HCT116 (cell line): ENCODE results near the gene NOD1. TPM values are rescaled to one million over a fixed set of nuclear protein-coding genes. Genes with fewer than 3 reads are reported as not detected.

Source experiments
- ATAC-seq: fragments of 200-7000 bp; cut with Tn5 transposase; 2 replicates; pipeline ENCODE4 v1.9.1; 2020; ENCODE audit warnings: mild to moderate bottlenecking, moderate library complexity
- BruUV-seq: library from RNA; stranded (reverse); fragments of 400-500 nt; replicated peaks from 2 replicates; lab custom pipeline; 2021; lab: Mats Ljungman, UMichigan
- CTCF ChIA-PET: fragments of 300-600 bp; sonication (Branson Sonifier 250); formaldehyde crosslinking; loops from one replicate; lab custom pipeline; 2021; ENCODE audit warnings: antibody characterized with exemption; lab: Charles Lee
- POLR2A ChIA-PET: fragments of 300-600, 350-600 bp; sonication (Branson Sonifier 250); formaldehyde crosslinking; loops from one replicate; lab custom pipeline; 2021; ENCODE audit warnings: antibody characterized with exemption; lab: Charles Lee
- RAD21 ChIA-PET, 2 experiments: fragments of 300-600 bp; sonication (Branson Sonifier 250); formaldehyde crosslinking; loops; one replicate each; lab custom pipeline; 2023; ENCODE audit warnings: low total read pairs in 2 of 2; ENCODE audit not compliant: uncharacterized antibody in 2 of 2, unreplicated experiment in 2 of 2, low non-redundant PET in 1 of 2; lab: Charles Lee
- DNase-seq: peaks from one replicate; pipeline ENCODE4 v3.0.0-alpha.2; 2010; ENCODE audit warnings: low read depth, low spot score
- H2AFZ ChIP-seq: fragments of 200-600 bp; shearing (Covaris generic), sonication (generic); 2 replicates; pipeline ENCODE4 v1.6.1; 2017; ENCODE audit warnings: low read depth, mixed run types, mixed read lengths, antibody characterized with exemption, low read length; ENCODE audit not compliant: poor library complexity, severe bottlenecking
- H3K27ac ChIP-seq: 2 replicates; pipeline ENCODE4 v1.5.1; 2012; ENCODE audit warnings: low read depth, low read length
- H3K27me3 ChIP-seq: fragments of 200-600 bp; sonication (generic); 2 replicates; pipeline ENCODE4 v1.6.1; 2016; ENCODE audit warnings: mixed run types, low read length, mixed read lengths; ENCODE audit not compliant: insufficient read depth
- H3K36me3 ChIP-seq, 2 experiments: fragments of 200-500 bp in 1 of 2; fragments of 200-600 bp in 1 of 2; sonication (Bioruptor generic) in 1 of 2; sonication (generic) in 1 of 2; 2 replicates each; pipeline versions ENCODE4 v1.5.1 to v1.6.1; 2014 to 2016; ENCODE audit warnings: low read length in 2 of 2, inconsistent platforms in 1 of 2, mixed read lengths in 1 of 2, mixed run types in 1 of 2; ENCODE audit not compliant: insufficient read depth in 2 of 2, control insufficient read depth in 1 of 2
- H3K4me1 ChIP-seq, 2 experiments: fragments of 200-600 bp in 1 of 2; sonication (generic) in 1 of 2; 2 replicates each; pipeline versions ENCODE4 v1.5.1 to v1.6.1; 2012 to 2017; ENCODE audit warnings: low read length in 2 of 2, inconsistent platforms in 1 of 2, mild to moderate bottlenecking in 1 of 2, mixed read lengths in 1 of 2, mixed run types in 1 of 2, moderate library complexity in 1 of 2; ENCODE audit not compliant: insufficient read depth in 2 of 2, control insufficient read depth in 1 of 2
- H3K4me2 ChIP-seq: fragments of 200-600 bp; sonication (generic); 2 replicates; pipeline ENCODE4 v1.6.1; 2017; ENCODE audit warnings: mixed run types, low read length, mixed read lengths
- H3K4me3 ChIP-seq, 2 experiments: fragments of 200-600 bp in 1 of 2; sonication (generic) in 1 of 2; replicated peaks in 1 of 2; 2 replicates each; pipeline ENCODE4 v1.5.1; 2011 to 2016; ENCODE audit warnings: low read length in 2 of 2, control low read depth in 1 of 2, low read depth in 1 of 2, mild to moderate bottlenecking in 1 of 2, mixed read lengths in 1 of 2, mixed run types in 1 of 2
- H3K79me2 ChIP-seq: fragments of 200-600 bp; sonication (generic); 2 replicates; pipeline ENCODE4 v1.6.1; 2017; ENCODE audit warnings: mild to moderate bottlenecking, mixed run types, low read length, moderate library complexity, mixed read lengths; ENCODE audit not compliant: insufficient read depth
- H3K9ac ChIP-seq: fragments of 200-600 bp; sonication (generic); 2 replicates; pipeline ENCODE4 v1.6.1; 2016; ENCODE audit warnings: low read length, mixed read lengths
- H3K9me2 ChIP-seq: fragments of 200-600 bp; sonication (generic), shearing (Covaris generic); 2 replicates; pipeline ENCODE4 v1.6.1; 2017; ENCODE audit warnings: mixed run types, mild to moderate bottlenecking, moderate library complexity; ENCODE audit not compliant: insufficient read depth
- H3K9me3 ChIP-seq, 2 experiments: fragments of 200-500 bp in 1 of 2; fragments of 200-600 bp in 1 of 2; sonication (Bioruptor generic) in 1 of 2; sonication (generic) in 1 of 2; 2 replicates each; pipeline ENCODE4 v1.6.1; 2014 to 2017; ENCODE audit warnings: low read length in 2 of 2, mixed read lengths in 2 of 2, inconsistent platforms in 1 of 2, low read depth in 1 of 2, mild to moderate bottlenecking in 1 of 2, mixed run types in 1 of 2, moderate library complexity in 1 of 2; ENCODE audit not compliant: control insufficient read depth in 1 of 2, insufficient read depth in 1 of 2
- H4K20me1 ChIP-seq: fragments of 200-600 bp; sonication (generic), shearing (Covaris generic); 2 replicates; pipeline ENCODE4 v1.6.1; 2017; ENCODE audit warnings: mixed run types, mild to moderate bottlenecking, moderate library complexity; ENCODE audit not compliant: insufficient read depth
- ATF3 ChIP-seq: IDR thresholded peaks from 2 replicates; pipeline ENCODE4 v1.6.1; 2012
- CTCF ChIP-seq, 3 experiments: fragments of 200-600 bp in 1 of 3; sonication (generic) in 1 of 3; IDR thresholded peaks in 2 of 3; conservative IDR thresholded peaks in 1 of 3; 2 replicates each; pipeline ENCODE4 v1.5.1; 2012 to 2017; ENCODE audit warnings: low read depth in 2 of 3, low read length in 2 of 3, antibody characterized with exemption in 1 of 3, borderline replicate concordance in 1 of 3, control low read depth in 1 of 3, mild to moderate bottlenecking in 1 of 3, mixed read lengths in 1 of 3, mixed run types in 1 of 3, moderate library complexity in 1 of 3; ENCODE audit not compliant: insufficient read depth in 1 of 3
- EGR1 ChIP-seq: IDR thresholded peaks from 2 replicates; pipeline ENCODE4 v1.6.1; 2012; ENCODE audit warnings: low read depth
- ELF1 ChIP-seq: IDR thresholded peaks from 2 replicates; pipeline ENCODE4 v1.6.1; 2012; ENCODE audit warnings: low read depth, borderline replicate concordance
- EZH2 ChIP-seq: fragments of 200-600 bp; sonication (generic); IDR thresholded peaks from 2 replicates; pipeline ENCODE4 v1.6.1; 2017; ENCODE audit warnings: antibody characterized with exemption, mixed run types
- FOSL1 ChIP-seq: IDR thresholded peaks from 2 replicates; pipeline ENCODE4 v1.6.1; 2012; ENCODE audit warnings: low read depth
- POLR2AphosphoS5 ChIP-seq: IDR thresholded peaks from 2 replicates; pipeline ENCODE4 v1.6.1; 2011; ENCODE audit warnings: mild to moderate bottlenecking, low read depth, low read length, moderate library complexity
- ZBTB33 ChIP-seq: IDR thresholded peaks from 2 replicates; pipeline ENCODE4 v1.6.1; 2011; ENCODE audit warnings: mild to moderate bottlenecking, low read length, moderate library complexity; ENCODE audit not compliant: insufficient replicate concordance; ENCODE audit errors: extremely low read depth
- ZNF274 ChIP-seq: fragments of 200-500 bp; sonication (Bioruptor generic); IDR thresholded peaks from 2 replicates; pipeline ENCODE4 v1.6.1; 2014; ENCODE audit warnings: mild to moderate bottlenecking, low read depth, low read length, inconsistent platforms
- intact Hi-C: fragments of 100-400 bp; cut with micrococcal nuclease; formaldehyde crosslinking; loops from 2 replicates; pipeline ENCODE4 v1.10.0; 2022
- total RNA-seq: library from RNA; stranded (reverse); gene quantifications from one replicate; pipeline ENCODE4 v1.2.1, GENCODE V29; 2021; ENCODE audit not compliant: unreplicated experiment

Gene NOD1
- total RNA-seq, 1 experiment from 2014 or later = 5.9 TPM

- H3K36me3 ChIP-seq = no peaks in the 10 kb centered on the region
- no peaks in the 10 kb centered on the region for H3K9me3 ChIP-seq
- no peaks in the 10 kb centered on the region for H3K79me2 ChIP-seq
- H4K20me1 ChIP-seq = no peaks in the 10 kb centered on the region
- intact Hi-C loops = no loop called here
- RAD21 ChIA-PET = no interaction called here
- no peaks in the 10 kb centered on the region for H3K4me1 ChIP-seq
- POLR2A ChIA-PET = no interaction called here
- H3K4me3 ChIP-seq = no peak overlapping the region
- ATAC-seq = no peak
- TF ChIP-seq ATF3 (no peak), EGR1 (no peak), CTCF (IDR thresholded peaks at IDR 0.05 in 2 of 3, conservative IDR thresholded peaks at IDR 0.05 in 1 of 3; ENCODE audit: borderline replicate concordance in 1 of 3, insufficient read depth in 1 of 3, low read depth in 2 of 3, low read length in 2 of 3) (no peak), ZBTB33 (no peak), EZH2 (no peak), ZNF274 (no peak), FOSL1 (no peak), POLR2AphosphoS5 (no peak), ELF1 (no peak)
- TF ChIP-seq, all 23 proteins: peak for 0
- Histone ChIP-seq H3K27me3 (no peaks in the 10 kb centered on the region), H3K9me2 (no peaks in the 10 kb centered on the region), H3K4me2 (no peak overlapping the region), H2AFZ (no peak overlapping the region), H3K9ac (no peak overlapping the region), H3K27ac (no peak overlapping the region)
- BruUV-seq = no TSS peak
- CTCF ChIA-PET = no interaction called here
- DNase-seq = no peak
Measured at GRCh38 chr7:30389791-30390190, 88.8 kb downstream of the NOD1 start.
